ENCODE measurements around the gene PDCD10. TPM values are rescaled to one million over a fixed set of nuclear protein-coding genes. Genes with fewer than 3 reads are reported as not detected.

Gene PDCD10
- polyA plus RNA-seq, 1 donor from 2014 or later = 79.1 TPM

Small RNAs within 50 kb of the gene (small RNA-seq; reads per million reads assigned to genes)
- 0 reads per million in 3 experiments for gene HMGN1P8

Other genes starting within 250 kb of the PDCD10 start
- gene WDR49, start 81.0 kb downstream of the PDCD10 start, polyA plus RNA-seq = 0.56 and 1.1 TPM in 2 replicates
- gene SERPINI1, start 829 bp upstream of the PDCD10 start, polyA plus RNA-seq = 123 and 150 TPM in 2 replicates

All from neural cell (in vitro differentiated cells).